Stimulated activated CD4-positive, alpha-beta T cell treated with anti-CD3 and anti-CD28 coated beads, TNF-alpha, amount 100 ng/mL, for 1 hour (primary cell): ENCODE data around the gene ANKH.
"Not testable (repeated sequence)": the region's sequence is repeated elsewhere in the genome, so short reads cannot be mapped to it uniquely, and the experiment has no call there.

Experiments
- DNase-seq, 3 donors: peaks; one replicate each; pipeline ENCODE4 v3.0.0-alpha.2; 2020; ENCODE audit warnings: low read depth in 3 of 3, low spot score in 1 of 3

Gene ANKH

DNA sequence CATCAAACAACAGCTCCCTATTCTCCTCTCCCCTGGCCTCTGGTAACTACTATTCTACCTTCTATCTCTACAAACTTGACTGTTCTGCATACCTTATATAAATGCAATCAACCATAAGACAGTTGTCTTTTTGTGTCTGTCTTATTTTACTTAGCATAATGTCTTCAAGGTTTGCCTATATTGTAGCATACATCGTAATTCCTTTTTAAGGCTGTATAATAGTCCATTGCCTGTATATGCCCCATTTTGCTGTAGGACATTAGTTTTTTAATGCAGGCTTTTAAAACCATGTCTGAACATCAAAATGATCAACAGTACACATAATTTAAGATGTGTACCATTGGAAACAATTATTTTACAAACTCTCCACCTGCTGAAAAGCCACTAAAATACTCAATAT lies 12.4 kb downstream of the ANKH start:
- no peak for DNase-seq

DNA sequence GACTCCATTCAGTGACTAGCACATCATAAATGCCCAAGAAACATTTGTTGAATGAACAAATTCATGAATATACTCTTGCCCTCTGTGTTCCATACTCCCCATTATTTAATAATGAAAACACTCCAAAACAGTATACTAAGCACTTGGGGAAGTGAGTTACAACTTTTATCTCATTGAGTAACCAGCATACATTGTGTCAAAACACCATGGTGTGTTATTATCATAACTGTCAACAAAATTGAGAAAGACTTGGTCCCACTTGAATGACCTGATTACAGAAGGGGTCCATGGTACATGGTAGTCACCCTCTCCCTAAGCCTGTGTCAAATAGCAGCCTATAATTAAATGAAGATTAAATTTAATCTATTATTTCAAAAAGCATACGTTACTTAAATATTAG lies 16.2 kb downstream of the ANKH start:
- no peak for DNase-seq

DNA sequence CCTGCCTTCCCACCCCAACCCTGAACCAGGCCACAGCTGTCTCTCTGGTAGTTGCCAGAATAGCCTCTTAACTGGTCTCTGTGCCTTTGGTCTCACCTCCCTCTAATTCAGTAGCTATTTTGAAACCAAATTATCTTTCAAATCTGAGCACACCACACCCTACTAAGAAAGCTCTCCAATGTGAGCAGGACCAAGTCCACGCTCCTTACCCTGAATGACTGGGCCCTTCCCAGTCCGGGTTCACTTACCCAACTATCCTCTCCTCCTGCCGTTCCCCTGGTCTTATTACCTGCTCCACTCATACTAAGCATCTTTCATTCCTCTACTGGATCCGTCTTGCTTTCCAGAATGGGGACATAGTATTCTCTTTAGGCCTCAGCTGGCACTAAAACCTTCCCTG lies 16.8 kb downstream of the ANKH start:
- DNase-seq, result no peak

DNA sequence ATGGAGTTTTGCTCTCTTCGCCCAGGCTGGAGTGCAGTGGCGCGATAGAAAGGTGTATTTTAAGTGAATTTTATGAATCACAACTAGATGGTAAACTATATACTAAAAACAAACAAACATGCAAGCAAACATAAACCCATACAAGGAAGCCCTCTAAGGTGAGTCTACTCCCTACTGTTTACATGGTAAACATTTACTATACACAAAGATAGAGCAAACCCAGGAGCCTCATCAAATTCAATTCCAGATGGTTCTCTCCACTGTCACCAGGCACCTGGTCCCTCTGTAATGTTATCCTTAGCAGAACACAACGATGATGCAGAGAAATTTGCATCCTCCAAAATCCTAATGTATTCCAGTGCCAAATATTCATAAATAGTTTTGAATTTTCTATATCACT lies 17.9 kb downstream of the ANKH start:
- no peak for DNase-seq

DNA sequence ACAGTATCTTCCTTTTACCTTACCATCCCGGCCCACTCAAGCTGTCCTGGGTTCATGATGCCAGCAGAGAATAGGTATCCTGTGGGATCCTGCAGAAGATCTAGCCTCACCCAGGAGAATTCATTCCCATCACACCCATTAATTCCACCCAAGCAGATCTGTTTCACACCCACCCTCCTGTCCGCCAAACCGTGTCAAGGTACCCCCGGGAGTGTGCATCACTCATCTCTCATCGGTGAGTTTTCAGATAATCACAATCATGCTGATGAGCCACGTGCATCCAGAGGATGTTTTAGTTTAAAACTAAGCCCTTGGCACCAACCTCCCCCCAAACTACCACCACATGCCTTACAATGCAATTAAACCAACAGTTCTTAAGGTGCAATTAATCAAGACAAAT lies 18.8 kb downstream of the ANKH start:
- DNase-seq, result no peak

DNA sequence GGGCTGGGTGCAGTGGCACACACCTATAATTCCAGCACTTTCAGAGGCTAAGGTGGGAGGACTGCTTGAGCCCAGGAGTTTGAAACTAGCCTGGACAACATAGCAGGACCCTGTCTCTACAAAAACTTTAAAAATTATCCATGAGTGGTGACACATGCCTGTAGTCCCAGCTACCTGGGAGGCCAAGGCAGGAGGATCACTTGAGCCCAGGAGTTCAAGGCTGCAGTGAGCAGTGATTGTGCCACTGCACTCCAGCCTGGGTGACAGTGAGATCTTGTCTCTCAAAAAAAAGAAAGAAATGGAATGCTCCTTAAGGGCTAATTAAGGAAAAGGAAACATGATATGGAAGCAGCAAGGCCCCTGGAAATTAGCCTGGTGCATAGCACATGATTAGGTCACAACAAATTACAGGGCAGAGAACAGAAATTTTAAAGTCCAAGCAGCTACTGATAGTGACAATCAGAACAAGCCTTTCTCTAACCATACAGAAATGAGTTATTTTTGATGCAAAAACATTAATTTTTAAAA lies 19.5 kb downstream of the ANKH start:
- DNase-seq, result no peak

DNA sequence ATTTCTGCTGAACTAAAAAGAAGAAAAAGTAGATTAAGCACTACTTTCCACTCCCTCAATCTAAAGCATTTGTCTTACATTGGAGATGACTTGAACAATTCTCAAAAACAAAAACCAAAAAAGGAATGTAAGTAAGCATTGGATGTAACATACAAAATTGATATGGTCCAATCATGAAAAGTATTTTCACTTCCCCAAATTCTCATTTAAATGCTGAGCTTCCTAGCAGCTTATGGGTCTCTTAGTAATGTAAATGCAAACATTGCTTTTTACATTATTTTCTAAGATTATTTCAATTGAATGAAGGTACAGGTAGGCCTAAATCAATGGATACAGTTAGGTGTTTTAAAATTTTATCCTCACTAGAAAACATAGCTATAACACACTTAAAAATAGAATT lies 20.0 kb downstream of the ANKH start:
- no peak for DNase-seq

DNA sequence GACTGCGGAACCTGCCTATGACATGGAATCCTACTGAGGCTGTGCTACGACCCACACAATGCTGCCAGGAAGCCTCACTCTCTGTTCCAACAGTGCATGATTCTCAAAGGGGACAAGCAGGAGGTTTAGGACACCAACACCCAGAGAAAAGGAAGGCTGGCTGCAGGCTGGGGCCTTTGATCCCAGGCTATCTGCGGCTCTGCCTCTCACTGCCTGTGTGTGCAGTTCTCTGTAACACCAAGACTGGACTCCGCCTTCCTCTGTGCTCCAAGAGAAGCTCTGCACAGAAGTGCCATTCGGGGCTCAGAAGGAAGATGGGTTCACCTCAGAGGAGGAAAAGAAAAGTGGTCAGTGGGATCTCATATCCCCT lies 20.5 kb downstream of the ANKH start:
- no peak for DNase-seq

DNA sequence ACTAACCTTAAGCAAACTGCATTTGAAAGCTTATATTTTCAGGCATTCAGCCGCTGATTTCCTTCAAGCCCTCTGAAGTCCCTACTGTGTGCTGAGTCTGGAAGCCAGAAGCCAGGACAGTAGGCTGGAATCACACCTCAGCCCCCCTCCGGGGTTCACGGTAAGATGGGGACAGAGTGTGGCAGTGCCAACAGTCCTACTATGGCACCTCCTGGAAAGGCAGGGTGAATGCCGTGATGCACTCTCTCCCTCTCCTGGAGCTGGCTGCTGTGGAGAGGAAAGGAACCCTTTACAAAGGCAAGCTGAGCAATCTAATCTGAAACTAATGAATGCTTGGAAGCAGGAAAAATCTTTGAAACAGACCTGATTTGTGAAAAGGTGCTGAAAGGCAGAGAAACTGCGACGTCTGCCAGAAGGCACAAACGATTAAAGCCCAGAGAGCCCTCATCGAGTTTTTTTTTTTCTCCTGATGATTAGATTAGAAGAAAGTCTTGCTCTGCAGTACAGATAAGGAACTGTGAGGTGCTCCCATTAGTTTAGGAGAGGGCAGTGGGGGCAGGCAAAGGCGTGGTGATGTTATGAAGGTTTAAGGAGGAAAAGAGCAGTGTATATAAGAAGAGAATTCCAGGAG lies 21.0 kb downstream of the ANKH start:
- no peak for DNase-seq

DNA sequence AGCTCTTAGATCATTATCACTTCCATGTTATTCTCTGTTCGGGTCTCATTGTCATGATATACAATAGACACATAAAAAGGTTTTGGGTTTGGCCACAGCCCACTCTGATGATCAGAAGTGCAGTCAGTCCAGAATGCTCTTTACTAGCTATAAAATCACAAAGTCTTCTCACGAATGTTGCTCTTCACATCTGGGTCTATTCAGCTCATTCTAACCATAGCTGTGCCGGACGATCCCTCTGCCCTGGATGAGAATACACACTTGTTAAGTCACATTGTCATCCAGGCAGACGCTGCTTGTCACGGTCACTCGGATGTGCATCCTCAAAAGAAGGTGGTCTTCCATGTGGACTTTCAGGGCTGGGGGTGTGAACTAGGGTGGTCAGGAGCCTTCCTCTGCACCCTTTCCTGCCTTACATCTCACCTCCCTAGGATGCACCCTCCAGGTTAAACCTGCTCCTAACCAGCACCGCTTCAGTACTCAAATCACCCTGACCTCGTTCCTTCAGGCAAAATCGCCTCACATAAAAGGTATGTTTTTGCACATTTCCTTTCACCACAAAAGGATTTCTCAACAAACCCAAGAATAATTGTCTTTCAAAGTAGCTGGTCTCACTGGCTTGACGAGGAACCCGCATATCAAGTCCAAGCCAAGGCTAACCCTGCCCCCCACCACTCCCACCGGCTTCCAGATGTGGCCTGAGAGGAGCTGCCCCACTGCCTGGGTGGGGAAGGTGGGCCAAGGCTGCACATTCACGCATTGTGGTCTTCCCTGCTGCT lies 21.9 kb downstream of the ANKH start:
- no peak for DNase-seq

DNA sequence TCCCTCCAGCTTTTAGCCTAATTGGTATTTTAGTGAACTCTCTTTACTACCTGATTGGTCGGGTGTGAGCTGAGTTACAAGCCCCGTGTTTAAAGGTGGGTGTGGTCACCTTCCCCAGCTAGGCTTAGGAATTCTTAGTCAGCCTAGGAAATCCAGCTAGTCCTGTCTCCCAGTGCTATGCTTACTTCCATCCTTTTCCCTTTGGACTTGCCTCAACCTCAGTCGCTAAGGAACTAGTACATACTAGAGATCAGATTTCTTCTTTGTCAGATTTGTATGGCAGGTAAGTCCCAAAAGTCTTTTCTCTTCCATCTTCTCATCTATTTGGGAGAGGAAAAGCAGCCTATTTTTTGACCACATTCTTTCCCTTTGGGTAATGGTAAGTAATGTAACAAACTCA lies 22.6 kb downstream of the ANKH start:
- DNase-seq, result not testable (repeated sequence)

DNA sequence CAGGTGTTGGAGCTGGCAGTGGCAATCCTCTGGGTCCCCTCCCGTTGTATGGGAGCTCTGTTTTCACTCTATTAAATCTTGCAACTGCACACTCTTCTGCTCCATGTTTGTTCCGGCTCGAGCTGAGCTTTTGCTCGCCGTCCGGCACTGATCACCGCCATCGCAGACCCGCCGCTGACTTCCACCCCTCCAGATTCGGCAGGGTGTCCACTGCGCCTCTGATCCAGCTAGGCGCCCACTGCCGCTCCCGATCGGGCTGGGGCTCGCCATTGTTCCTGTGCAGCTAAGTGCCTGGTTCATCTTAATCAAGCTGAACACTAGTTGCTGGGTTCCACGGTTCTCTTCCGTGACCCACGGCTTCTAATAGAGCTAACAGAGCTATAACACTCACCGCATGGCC lies 23.2 kb downstream of the ANKH start:
- DNase-seq, result no peak

DNA sequence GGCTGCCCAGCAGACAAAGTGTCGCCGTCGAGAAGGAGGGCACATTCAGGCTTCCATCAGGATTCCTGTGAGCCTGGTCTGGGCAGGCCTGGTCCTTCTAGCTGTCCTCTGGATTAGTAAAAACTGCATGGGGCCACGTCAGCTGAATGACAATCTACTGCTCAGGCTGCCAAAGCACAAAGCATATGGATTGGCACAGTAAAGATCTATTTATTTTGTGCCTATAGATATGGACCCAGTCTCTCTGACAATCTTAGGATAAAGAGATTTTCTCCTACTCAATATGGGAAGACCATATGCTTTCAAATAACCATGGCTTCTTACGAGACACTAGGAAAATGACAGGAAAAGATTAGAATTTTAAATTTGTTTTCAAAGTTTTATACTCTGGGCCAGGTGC lies 24.1 kb downstream of the ANKH start:
- DNase-seq, result no peak

DNA sequence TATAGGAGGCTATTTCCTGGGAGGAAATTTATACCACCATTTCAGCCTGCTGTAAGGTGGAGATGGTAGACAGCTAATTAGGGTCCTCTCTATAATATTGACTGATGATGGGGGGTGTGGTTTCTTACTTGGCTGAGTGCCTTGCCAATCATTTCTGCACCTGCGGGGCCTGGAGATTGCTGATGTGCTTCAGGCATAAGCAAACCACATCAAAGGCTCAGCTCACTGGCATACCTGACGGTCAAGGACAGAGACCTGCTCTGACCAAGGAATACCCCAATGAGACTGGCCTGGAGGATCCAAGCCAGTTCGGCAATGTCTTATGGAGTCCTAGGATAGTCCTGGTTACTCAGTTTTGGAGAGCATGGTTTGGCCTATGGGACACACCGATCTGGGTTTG lies 29.5 kb downstream of the ANKH start:
- no peak for DNase-seq

DNA sequence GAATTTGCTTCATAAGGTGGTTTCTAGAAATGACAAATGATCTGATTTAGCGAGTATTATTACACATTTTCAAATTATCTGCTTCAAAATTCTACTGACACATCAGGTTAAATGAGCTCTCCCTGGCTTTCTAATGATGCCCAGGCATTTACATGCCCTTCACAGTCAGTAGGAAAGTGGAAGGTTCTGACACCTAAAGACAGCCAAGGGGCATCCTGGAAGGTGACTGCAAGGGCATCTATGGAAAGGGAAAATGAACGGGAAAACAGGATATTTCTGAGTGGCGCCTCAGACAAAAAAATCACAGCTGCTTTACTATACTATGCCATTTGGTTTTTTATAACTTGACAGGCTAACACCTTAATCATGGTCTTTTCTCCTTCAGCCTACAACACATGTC lies 31.0 kb downstream of the ANKH start:
- no peak for DNase-seq

DNA sequence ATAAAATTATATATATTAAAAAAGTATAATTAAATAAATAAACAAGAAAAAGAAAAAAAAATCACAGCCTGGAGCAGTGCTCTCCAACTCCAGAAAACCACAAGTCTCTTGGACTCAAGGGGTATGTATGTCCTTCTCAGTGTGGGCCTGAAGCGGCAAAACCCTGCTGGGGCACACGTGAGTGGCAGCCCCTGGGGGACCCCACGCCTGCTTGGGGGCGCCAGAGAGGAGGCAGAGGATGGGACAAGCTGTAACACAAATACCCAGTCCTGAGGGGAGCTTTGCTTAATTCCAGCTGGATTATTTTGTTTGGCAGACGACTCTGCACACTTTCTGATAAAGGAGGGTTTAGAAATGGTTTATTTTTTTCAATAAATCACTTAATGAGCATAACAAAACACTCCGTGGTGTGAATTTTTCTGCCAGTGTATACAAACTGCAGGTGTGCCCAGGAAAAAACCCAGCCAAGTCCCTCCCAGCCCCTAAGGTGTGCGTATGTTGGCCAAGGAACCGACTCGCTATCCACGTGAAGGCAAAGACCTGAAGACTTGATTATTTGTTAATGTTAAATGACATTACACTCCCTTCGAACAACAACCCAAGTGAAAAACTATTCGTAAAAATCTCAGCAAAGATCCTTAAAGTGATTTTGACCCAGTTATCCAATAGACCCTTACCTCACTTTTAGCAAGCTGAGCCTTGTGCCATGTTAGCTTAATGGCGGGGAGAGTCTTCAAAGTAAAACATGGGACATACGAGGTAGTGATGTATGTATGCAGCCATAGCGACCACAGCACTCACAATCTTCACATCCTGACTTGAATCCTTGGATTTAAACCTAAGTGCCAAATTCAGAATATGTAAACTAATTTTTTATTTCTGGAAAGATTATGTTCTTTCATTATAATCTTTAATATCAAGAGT lies 32.9 kb downstream of the ANKH start:
- no peak for DNase-seq

DNA sequence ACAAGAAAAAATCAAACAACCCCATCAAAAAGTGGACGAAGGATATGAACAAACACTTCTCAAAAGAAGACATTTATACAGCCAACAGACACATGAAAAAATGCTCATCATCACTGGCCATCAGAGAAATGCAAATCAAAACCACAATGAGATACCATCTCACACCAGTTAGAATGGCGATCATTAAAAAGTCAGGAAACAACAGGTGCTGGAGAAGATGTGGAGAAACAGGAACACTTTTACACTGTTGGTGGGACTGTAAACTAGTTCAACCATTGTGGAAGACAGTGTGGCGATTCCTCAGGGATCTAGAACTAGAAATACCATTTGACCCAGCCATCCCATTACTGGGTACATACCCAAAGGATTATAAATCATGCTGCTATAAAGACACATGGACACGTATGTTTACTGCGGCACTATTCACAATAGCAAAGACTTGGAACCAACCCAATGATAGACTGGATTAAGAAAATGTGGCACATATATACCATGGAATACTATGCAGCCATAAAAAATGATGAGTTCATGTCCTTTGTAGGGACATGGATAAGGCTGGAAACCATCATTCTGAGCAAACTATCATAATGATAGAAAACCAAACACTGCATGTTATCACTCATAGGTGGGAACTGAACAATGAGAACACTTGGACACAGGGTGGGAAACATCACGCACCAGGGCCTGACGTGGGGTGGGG lies 34.0 kb downstream of the ANKH start:
- not testable (repeated sequence) for DNase-seq

DNA sequence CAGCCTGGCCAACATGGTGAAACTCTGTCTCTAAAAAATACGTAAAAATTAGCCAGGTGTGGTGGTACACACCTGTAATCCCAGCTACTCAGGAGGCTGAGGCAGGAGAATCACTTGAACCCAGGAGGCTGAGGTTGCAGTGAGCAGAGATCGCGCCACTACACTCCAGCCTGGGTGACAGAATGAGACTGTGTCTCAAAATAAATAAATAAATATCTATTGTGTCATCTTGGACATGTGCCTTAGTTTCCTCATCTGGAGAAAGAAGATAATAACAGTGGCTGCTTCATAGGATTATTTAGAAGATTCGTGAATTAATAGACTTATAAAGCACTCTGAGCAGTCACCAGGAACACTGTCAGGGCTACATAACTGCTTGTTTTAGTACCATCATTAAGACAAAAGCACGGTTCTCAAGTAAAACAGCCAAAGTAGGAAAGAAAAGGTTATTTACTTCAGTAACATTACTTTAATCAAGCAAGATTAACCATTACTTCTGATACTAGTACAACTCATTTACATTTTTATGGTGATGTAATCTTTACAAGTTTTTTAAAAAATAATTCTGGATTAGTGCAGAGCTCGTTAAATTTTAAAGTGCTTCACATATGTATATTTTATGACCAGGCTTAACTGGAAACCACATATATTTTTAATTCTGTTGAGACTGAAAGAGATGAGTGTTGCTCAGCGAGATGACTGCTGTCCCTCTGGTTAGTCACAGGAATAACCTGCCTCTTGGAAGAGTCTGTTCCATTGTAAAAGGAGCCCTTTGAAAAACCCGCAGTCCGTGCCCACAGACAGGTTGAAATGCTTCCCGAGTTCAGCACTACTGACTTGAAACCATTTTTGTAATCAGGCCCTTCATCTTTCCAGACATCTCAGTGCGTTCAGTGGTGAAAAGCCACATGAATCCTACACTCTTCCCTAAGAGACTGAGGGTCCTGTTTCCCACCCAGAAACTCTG lies 36.7 kb downstream of the ANKH start:
- DNase-seq, result no peak

DNA sequence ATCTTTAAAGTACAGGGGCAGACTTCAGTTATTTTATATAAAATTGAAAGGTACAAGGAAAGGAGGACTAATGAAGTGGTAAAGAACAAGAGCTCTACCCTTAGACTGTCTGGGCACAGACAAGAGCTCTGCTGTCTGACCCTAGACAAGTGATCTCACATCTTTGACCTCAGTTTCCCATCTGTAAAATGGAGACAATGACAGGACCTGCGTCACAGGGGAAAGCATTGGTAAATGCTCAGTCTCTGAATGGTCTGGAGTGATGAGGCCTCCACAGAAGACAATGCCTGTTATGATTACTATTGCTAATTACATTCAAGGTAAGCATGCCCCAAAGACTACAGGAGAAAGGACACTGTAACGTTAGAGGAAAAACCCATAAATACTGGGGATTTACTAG lies 37.5 kb downstream of the ANKH start:
- DNase-seq, result no peak

DNA sequence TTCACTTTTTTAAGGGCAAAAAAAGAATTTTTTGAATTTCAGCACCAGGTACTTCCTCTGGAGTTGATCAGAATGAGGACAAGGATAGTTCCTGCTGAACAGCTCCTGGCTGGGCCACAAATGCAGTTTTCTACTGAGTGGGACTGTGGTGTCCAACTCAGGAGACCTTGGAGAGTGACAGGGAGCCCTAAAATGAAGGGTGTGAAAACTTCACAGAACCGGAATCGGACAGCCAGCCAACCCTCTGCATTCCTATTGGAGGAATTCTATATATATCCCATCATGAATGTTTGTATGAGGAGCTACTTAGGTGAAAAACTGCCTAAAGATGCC lies 40.6 kb downstream of the ANKH start:
- DNase-seq, result no peak
